HT-29 (cell line): ENCODE results near the gene CAMKMT. TPM values are rescaled to one million over a fixed set of nuclear protein-coding genes. Genes with fewer than 3 reads are reported as not detected.

ENCODE experiments used
- DNase-seq: peaks from one replicate; pipeline ENCODE4 v3.0.0-alpha.2; 2015; ENCODE audit warnings: low spot score
- total RNA-seq: library from RNA; depleted of rRNA; stranded (reverse); fragments of >200 nt; shearing (Covaris generic); gene quantifications from 2 replicates; pipeline ENCODE4 v1.2.3, GENCODE V29; 2014

CAMKMT gene
- total RNA-seq, 1 experiment from 2014 or later = 8.3 TPM

DNA sequence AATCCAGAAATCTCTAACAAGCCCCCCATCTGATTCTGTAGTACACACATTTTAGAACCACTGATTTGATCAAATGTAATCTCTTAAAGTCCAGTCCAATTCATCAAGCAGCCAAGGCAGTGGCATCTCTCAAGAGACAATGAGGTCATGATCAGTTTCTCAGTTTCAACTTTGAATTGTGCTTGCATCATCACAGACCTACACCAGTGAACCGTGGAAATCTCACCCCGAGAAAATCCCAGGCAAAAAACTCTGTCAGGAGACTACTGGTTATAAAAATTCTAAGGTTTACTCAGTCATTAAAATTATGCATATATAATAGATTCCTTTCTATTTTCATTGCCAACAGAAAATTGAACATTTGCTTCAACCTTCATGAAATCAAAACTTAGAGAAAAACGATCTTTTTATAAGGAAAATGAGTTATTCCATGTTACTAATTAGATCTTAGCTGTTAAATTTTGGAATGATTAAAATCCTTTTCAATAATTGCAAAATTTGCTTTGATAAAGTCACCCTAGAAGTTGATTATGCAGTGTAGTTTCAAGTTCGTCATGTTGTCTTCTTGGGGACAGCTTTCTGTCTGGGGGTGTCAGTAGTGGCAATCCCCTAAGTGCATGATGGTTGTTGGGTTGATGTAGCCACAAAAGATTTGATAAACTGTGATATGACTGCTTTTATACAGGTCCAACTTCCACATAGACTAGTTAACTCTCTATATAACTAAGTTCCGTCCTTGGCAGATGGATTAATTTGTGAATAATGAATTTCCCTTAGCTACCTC lies 235.0 kb downstream of the CAMKMT start:
- no peak for DNase-seq

- no peak for DNase-seq
Measured at GRCh38 chr2:44598330-44599119, 236.8 kb downstream of the CAMKMT start.

DNA sequence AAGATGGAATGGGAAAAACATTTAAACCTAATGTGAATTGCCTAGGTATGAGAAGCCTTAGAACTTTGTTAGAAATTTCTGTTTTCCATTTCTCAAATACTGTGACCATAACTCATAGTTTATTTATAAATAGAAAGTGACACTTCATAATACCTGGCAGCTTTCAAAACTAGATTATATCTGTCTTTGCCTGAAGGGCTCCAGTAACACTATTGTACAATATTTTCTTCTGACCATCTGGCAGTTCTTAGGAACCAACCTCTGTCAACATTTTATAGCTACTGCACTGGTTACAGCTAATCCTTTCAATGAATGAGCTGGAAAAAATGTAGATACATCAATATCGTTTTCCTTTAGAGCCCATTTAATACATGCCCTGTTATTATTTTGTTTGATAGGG lies 237.4 kb downstream of the CAMKMT start:
- no peak for DNase-seq

DNA sequence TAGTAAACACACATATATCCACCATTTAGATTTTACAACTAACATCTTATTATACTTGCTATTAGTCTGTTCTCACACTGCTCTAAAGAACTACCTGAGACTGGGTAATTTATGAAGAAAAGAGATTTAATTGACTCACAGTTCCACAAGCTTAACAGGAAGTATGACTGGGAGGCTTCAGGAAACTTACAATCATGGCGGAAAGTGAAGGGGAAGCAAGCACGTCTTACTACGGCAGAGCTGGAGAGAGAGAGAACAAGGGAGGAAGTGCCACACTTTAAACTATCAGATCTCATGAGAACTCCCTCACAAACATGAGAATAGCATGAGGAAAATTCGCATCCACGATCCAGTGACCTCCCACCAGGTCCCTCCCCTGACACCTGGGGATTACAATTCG lies 240.7 kb downstream of the CAMKMT start:
- DNase-seq = no peak

DNA sequence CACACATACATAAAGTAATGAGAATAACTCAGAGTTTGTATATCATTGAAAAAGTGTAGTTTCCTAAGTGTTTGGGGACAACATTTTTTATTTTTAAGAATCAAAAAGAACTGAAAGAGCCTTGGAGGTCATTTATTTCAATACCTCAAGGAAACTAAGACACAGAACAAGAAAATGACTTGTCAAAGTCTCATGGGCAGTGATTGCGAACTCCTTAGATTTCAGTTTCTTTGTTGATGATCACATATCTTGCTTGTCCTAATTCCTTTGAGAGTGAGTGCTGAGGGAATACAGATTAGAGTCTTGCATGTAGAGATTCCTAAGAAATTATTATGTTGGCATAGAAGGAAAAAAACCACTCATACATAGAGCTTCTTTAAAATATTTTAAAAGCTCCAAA lies 243.8 kb downstream of the CAMKMT start:
- no peak for DNase-seq

- no peak for DNase-seq
Measured at GRCh38 chr2:44612276-44612675, 250.5 kb downstream of the CAMKMT start.

DNA sequence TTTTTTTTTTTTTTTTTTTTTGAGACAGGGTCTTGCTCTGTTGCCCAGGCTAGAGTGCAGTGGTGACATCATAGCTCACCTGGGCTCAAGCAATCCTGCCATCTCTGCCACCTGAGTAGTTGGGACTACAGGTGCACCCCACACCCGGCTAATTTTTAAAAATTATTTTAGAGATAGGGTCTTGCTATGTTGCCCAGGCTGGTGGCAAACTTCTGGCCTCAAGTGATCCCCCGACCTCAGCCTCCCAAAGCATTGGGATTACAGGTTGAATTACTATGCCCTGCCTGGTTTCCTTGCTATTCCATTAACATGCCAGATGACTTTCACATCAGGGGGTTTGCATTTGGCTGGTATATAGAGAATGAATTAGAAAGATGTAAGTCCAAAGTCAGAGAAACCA lies 253.2 kb downstream of the CAMKMT start:
- no peak for DNase-seq

- no peak for DNase-seq
Measured at GRCh38 chr2:44615950-44616518, 254.3 kb downstream of the CAMKMT start.

DNA sequence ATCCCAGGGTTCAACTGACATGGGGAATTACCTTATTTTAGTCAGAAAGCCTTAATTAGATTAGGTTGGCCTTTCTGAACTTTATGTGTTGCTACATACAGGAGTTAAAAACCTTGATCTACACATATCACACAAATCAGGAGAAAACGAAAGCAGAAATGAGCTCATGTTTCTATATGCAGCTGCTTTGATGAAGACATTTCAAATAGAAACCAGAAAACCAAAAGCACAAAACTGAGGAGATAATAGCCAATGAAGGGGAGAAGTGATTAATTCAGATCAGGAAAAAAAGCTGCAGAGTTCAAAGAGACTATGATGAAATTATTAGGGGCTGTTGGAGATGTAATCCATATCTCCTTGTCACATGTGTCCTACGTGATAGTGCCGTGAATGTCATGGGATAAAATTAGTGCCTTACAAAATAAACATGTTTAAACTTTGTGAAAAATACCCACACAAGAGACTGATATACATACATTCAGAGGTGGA lies 255.0 kb downstream of the CAMKMT start:
- DNase-seq = no peak

GRCh38 chr2:44618251-44619023 lies 256.7 kb downstream of the CAMKMT start:
- no peak for DNase-seq

GRCh38 chr2:44620189-44620990 lies 258.6 kb downstream of the CAMKMT start:
- peak; percentile 16 for DNase-seq

DNA sequence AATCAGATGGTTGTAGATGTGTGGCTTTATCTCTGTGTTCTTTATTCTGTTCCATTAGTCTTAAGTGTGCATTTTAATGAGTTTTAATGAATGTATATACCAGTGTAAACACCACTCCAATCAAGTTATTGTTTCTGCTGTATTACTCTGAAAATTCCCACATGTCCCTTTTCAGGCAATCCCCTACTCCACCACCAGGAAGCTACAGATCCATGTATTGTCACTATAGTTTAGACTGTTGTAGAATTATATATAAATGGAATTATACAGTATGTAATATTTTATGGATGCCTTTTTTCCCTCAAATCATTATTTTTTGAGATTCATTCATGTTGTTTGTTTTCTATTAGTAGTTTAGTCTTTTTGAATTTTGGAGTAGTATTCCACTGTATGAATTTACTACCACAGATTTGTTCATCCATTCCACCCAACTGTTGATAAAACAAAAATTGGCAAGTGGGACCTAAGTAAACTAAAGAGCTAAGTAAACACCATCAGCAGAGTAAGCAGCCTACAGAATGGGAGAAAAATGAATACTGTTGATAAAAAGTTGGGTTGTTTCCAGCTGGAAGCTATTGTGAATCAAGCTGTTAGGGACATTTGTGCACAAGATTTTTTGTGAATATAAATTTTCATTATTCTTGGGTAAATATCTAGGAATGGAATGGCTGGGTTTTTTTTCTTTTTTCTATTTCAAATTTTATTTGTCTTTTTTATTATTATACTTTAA lies 262.0 kb downstream of the CAMKMT start:
- no peak for DNase-seq

GRCh38 chr2:44628297-44628696 lies 266.6 kb downstream of the CAMKMT start:
- no peak for DNase-seq

DNA sequence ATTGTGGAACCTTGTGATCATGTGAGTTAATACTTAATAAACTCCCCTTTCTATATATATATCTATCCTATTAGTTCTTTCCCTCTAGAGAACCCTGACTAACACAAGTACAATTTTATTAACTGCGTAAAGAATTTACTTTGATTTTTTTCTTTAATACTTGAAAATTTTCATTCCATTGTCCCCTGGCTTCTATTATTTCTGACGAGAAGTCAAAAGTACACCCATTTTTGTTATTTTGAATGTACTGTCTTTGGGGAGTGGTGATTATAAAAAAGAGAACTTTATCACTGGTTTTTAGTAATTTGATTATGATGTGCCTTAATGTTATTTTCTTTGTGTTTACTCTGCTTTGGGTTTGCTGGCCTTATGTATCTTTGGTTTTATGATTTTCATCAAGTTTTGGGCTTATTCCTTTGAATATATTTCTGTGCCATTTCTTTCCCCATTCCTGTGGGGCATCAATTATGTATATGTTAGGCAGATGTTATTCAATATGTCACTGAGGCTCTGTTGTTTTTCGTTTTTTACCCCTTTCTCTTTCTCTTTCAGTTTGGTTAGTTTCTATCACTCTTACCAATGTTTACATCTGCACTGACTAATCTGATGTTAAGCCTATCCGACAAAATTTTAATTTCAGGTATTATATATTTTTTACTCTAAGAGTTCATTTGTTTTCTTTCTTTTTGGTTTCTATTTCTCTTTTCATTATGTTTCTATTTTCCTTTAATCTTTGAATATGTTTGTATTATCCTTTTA lies 271.4 kb downstream of the CAMKMT start:
- DNase-seq = no peak

GRCh38 chr2:44635725-44636124 lies 274.0 kb downstream of the CAMKMT start:
- DNase-seq = no peak

DNA sequence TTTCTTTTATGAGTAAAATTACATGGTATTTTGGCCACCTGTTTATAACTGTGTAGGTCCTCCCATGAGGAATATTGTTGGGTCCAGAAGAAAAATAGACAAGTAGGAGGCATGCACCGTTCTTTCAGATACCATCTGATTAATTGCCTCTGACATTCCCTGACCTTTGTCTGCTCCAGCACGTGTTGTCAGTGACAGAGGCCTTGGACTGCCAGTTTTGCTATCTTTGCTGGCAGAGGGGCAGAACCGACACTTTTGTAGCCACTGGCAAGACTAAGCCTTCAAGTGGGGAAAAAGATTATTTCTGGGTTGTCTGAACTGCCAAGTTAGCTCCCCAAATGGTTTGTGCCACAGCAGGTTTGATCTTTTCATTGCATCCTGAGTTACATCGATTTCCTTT lies 276.9 kb downstream of the CAMKMT start:
- no peak for DNase-seq

- no peak for DNase-seq
Measured at GRCh38 chr2:44639399-44639798, 277.7 kb downstream of the CAMKMT start.

DNA sequence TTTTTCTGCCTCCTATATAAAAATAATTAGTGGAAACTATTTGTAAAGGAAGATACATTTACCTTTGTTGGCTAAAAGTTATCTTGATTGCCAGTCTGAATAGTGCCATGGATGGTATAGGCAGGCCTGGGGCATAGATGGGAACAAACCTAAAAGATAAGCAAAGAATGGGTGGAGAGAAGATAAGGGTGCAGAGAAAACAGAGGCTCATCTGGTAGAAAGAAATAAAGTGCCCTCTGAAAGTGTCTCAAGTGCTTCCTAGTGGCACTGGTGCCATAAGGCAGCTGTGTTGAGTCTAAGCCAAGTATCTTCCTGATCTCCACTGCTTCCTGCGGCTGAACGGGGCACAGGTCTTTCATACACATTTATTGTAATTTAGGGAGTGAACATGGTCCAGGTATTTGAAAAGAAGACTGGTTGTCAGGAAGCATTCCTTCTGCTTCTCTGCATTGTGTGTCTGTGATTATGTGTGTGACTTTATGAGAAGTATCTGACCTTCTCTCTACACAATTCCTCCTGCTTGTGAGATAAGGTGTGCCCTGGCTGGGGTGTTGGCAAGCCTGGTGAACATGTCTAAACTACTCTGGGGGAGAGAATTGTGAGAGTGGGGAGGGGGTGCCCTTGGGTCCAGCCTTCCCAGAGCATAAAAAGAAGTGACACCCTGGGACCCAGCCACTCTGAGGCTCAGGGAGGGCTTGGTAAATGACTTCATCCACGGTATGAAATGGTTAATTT lies 280.5 kb downstream of the CAMKMT start:
- no peak for DNase-seq

DNA sequence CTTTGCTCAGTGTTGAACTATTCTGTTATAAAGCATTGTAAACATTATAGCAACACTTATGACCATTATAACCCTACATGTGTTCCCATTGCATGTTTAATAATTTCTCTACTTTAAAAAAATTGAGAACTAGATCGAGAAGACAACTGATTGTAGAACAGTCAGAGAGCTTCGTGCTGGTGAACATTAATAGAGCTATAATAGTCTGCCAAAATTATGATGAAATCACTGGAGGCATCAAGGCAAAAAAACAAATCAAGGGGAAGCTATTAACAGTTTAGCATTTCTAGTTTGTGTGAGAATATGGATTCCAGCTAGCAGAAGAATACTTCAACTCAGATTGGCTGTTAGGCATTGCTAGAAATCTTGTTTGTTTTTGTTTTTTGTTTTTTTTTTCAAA lies 284.2 kb downstream of the CAMKMT start:
- DNase-seq = no peak
